Frontal cortex (tissue), 4 donors: ENCODE data around the gene NR1D2. TPM values are rescaled to one million over a fixed set of nuclear protein-coding genes. Genes with fewer than 3 reads are reported as not detected.

Experiments used
- DNase-seq, 2 donors: peaks; one replicate each; pipeline ENCODE4 v3.0.0; 2012; ENCODE audit warnings: low spot score in 2 of 2
- FAIRE-seq: peaks from 2 replicates; lab custom pipeline; 2012; peaks lifted over from hg19 to GRCh38; lab: Jason Lieb, UNC
- total RNA-seq: library from RNA; depleted of rRNA; stranded (reverse); fragments of >200 nt; gene quantifications from one replicate; pipeline ENCODE4 v1.2.3, GENCODE V29; 2014
- donor health status: control.
- donor health status: control.
- donor health status: control.

Gene NR1D2
- total RNA-seq, 1 donor from 2014 or later = 39.5 TPM

GRCh38 chr3:23926736-23927135 is 18.4 kb upstream of the NR1D2 start:
- DNase-seq (peak in 1 of 2 donors; percentile 25), FAIRE-seq (no peak)

- DNase-seq (no peak), FAIRE-seq (no peak)
Measured at GRCh38 chr3:23928524-23928923, 16.6 kb upstream of the NR1D2 start.

- DNase-seq = no peak
- FAIRE-seq = no peak
Measured at GRCh38 chr3:23931597-23931996, 13.5 kb upstream of the NR1D2 start.

GRCh38 chr3:23932571-23932970 is 12.5 kb upstream of the NR1D2 start:
- no peak for FAIRE-seq
- DNase-seq = no peak

GRCh38 chr3:23934253-23934652 is 10.8 kb upstream of the NR1D2 start:
- FAIRE-seq (no peak), DNase-seq (no peak)

- FAIRE-seq = no peak
- DNase-seq = no peak
Measured at GRCh38 chr3:23937296-23937695, 7.8 kb upstream of the NR1D2 start.

- FAIRE-seq = no peak
- DNase-seq = no peak
Measured at GRCh38 chr3:23938688-23939087, 6.4 kb upstream of the NR1D2 start.

GRCh38 chr3:23940775-23941174 is 4.3 kb upstream of the NR1D2 start:
- no peak for DNase-seq
- FAIRE-seq = no peak

- no peak for DNase-seq
- no peak for FAIRE-seq
Measured at GRCh38 chr3:23941440-23941839, 3.6 kb upstream of the NR1D2 start.

GRCh38 chr3:23942546-23942945 is 2.5 kb upstream of the NR1D2 start:
- FAIRE-seq (no peak), DNase-seq (no peak)

GRCh38 chr3:23944007-23944783 is 891 bp upstream of the NR1D2 start:
- FAIRE-seq (no peak), DNase-seq (no peak)

GRCh38 chr3:23945663-23945912 is 502 bp downstream of the NR1D2 start:
- DNase-seq (no peak), FAIRE-seq (no peak)

GRCh38 chr3:23945913-23946687 is 1.0 kb downstream of the NR1D2 start:
- FAIRE-seq = no peak
- DNase-seq = peak; percentile 98 to 99

GRCh38 chr3:23948761-23949160 is 3.7 kb downstream of the NR1D2 start:
- DNase-seq (no peak), FAIRE-seq (no peak)

GRCh38 chr3:23949784-23950183 is 4.7 kb downstream of the NR1D2 start:
- DNase-seq (no peak), FAIRE-seq (no peak)

GRCh38 chr3:23950293-23950692 is 5.2 kb downstream of the NR1D2 start:
- DNase-seq (no peak), FAIRE-seq (no peak)

GRCh38 chr3:23952646-23953045 is 7.6 kb downstream of the NR1D2 start:
- DNase-seq (no peak), FAIRE-seq (no peak)

GRCh38 chr3:23953523-23953922 is 8.4 kb downstream of the NR1D2 start:
- no peak for DNase-seq
- no peak for FAIRE-seq

- no peak for FAIRE-seq
Measured at GRCh38 chr3:23954144-23954543, 9.1 kb downstream of the NR1D2 start.

GRCh38 chr3:23956701-23957100 is 11.6 kb downstream of the NR1D2 start:
- no peak for FAIRE-seq
- DNase-seq = no peak

More at GRCh38 chr3:23954144-23954543, 9.1 kb downstream of the NR1D2 start:
- DNase-seq = no peak

- DNase-seq (no peak), FAIRE-seq (no peak)
Measured at GRCh38 chr3:23959135-23959900, 14.2 kb downstream of the NR1D2 start.
